ENCODE data around the gene PLCB4. TPM values are rescaled to one million over a fixed set of nuclear protein-coding genes. Genes with fewer than 3 reads are reported as not detected.

Gene PLCB4
- total and polyA plus RNA-seq, 2 donors (not counting 1 experiment from before 2014, with no cell fraction given) = 7.3 to 13.7 TPM

GRCh38 chr20:9514072-9514460 is 445.2 kb downstream of the PLCB4 start:
- H3K27me3 ChIP-seq (ENCODE audit: control insufficient read depth, insufficient read depth, low read length) = peaks cover 39% of the 10 kb centered on the region
- H3K9me3 ChIP-seq (ENCODE audit: control insufficient read depth, insufficient read depth, low read depth, low read length) = no peaks in the 10 kb centered on the region
- H3K9ac ChIP-seq (ENCODE audit: insufficient read depth, low read length) = no peak overlapping the region
- TF ChIP-seq EZH2 (IDR thresholded peaks at IDR 0.05; ENCODE audit: low read length, missing control alignments) = peak; percentile 58
- TF ChIP-seq CTCF (conservative IDR thresholded peaks at IDR 0.05 in 1 of 2, IDR thresholded peaks at IDR 0.05 in 1 of 2; ENCODE audit: low read depth in 1 of 2, low read length in 2 of 2) = no peak
- H2AFZ ChIP-seq (ENCODE audit: low read length) = no peak overlapping the region
- no peak for DNase-seq (ENCODE audit: low read depth in 2 of 2)
- no peak overlapping the region for H3K4me3 ChIP-seq (replicated peaks in 1 of 4; ENCODE audit: control extremely low read depth in 1 of 4, insufficient read depth in 1 of 4, low read depth in 3 of 4, low read length in 4 of 4)
- no peaks in the 10 kb centered on the region for H3K79me2 ChIP-seq (ENCODE audit: control insufficient read depth, insufficient read depth, low read length)
- peak overlapping the region; percentile 9 for H3K4me2 ChIP-seq (ENCODE audit: extremely low read depth, insufficient read depth, low read length)
- H3K27ac ChIP-seq (ENCODE audit: insufficient read depth, low read length) = no peak overlapping the region
- no peaks in the 10 kb centered on the region for H3K4me1 ChIP-seq (ENCODE audit: control insufficient read depth, extremely low read depth, insufficient read depth, low read length)
- H3K36me3 ChIP-seq (ENCODE audit: control insufficient read depth, insufficient read depth, low read length) = no peaks in the 10 kb centered on the region
- H4K20me1 ChIP-seq (ENCODE audit: control insufficient read depth, extremely low read depth, insufficient read depth, low read length) = no peaks in the 10 kb centered on the region

DNA sequence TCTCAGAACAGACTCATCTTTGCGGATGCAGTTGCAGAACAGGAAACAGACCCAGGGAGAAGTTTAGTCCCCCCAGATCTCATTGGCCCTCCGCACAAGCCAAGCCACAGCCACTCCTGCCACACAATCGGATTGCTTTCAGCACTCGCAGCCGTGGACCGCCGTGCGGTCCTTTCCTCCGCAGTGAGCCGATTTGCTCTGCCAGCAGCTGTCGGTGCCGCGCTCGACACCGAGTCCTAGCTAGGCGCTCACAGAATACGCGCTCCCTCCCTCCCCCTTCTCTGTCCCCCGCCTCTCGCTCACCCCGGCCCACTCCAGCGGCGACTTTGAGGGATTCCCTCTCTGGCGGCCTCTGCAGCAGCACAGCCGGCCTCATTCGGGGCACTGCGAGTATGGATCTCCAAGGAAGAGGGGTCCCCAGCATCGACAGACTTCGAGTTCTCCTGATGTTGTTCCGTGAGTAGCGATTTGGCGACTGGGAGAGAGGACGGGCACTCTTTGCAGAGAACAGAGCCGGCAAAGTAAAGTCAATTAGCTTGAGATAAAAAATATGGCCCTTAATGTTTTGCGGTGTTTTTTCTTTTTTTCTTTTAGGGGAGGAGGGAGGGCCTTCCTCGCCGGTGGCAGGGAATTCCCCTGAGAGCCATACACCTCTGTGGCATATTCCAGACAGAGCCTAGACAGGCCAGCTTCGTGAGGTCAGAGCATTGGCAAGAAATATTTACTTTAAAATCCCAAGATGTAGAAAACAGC is 445.8 kb downstream of the PLCB4 start, which contains the start of gene LAMP5:
Gene LAMP5, plus strand, starts transcription at position 130 of the 753 bp plus-strand sequence. Its CDS starts 263 bp downstream, at position 393.
- Histone ChIP-seq H4K20me1 (ENCODE audit: control insufficient read depth, extremely low read depth, insufficient read depth, low read length) (no peaks in the 10 kb centered on the region), H3K4me3 (replicated peaks in 1 of 4; ENCODE audit: control extremely low read depth in 1 of 4, insufficient read depth in 1 of 4, low read depth in 3 of 4, low read length in 4 of 4) (peak within 1 kb of the TSS in 2 of 4 experiments; percentile 3 to 35), H2AFZ (ENCODE audit: low read length) (no peak within 1 kb of the TSS), H3K79me2 (ENCODE audit: control insufficient read depth, insufficient read depth, low read length) (no peaks in the 10 kb centered on the region), H3K27ac (ENCODE audit: insufficient read depth, low read length) (no peak within 1 kb of the TSS), H3K4me1 (ENCODE audit: control insufficient read depth, extremely low read depth, insufficient read depth, low read length) (no peaks in the 10 kb centered on the region), H3K27me3 (ENCODE audit: control insufficient read depth, insufficient read depth, low read length) (peaks cover 34% of the 10 kb centered on the region), H3K9me3 (ENCODE audit: control insufficient read depth, insufficient read depth, low read depth, low read length) (no peaks in the 10 kb centered on the region), H3K4me2 (ENCODE audit: extremely low read depth, insufficient read depth, low read length) (peak within 1 kb of the TSS; percentile 61), H3K9ac (ENCODE audit: insufficient read depth, low read length) (no peak within 1 kb of the TSS), H3K36me3 (ENCODE audit: control insufficient read depth, insufficient read depth, low read length) (no peaks in the 10 kb centered on the region)
- TF ChIP-seq EZH2 (IDR thresholded peaks at IDR 0.05; ENCODE audit: low read length, missing control alignments) (peak; percentile 35), CTCF (conservative IDR thresholded peaks at IDR 0.05 in 1 of 2, IDR thresholded peaks at IDR 0.05 in 1 of 2; ENCODE audit: low read depth in 1 of 2, low read length in 2 of 2) (no peak)
- peak; percentile 32 to 47 for DNase-seq (ENCODE audit: low read depth in 2 of 2)

- no peaks in the 10 kb centered on the region for H3K79me2 ChIP-seq (ENCODE audit: control insufficient read depth, insufficient read depth, low read length)
- no peaks in the 10 kb centered on the region for H3K4me1 ChIP-seq (ENCODE audit: control insufficient read depth, extremely low read depth, insufficient read depth, low read length)
- H3K36me3 ChIP-seq (ENCODE audit: control insufficient read depth, insufficient read depth, low read length) = no peaks in the 10 kb centered on the region
- no peak overlapping the region for H3K27ac ChIP-seq (ENCODE audit: insufficient read depth, low read length)
- no peak overlapping the region for H2AFZ ChIP-seq (ENCODE audit: low read length)
- peak overlapping the region; percentile 61 for H3K4me2 ChIP-seq (ENCODE audit: extremely low read depth, insufficient read depth, low read length)
- H3K9me3 ChIP-seq (ENCODE audit: control insufficient read depth, insufficient read depth, low read depth, low read length) = no peaks in the 10 kb centered on the region
- H3K27me3 ChIP-seq (ENCODE audit: control insufficient read depth, insufficient read depth, low read length) = peaks cover 34% of the 10 kb centered on the region
- TF ChIP-seq EZH2 (IDR thresholded peaks at IDR 0.05; ENCODE audit: low read length, missing control alignments) = no peak
- no peak for TF ChIP-seq CTCF (conservative IDR thresholded peaks at IDR 0.05 in 1 of 2, IDR thresholded peaks at IDR 0.05 in 1 of 2; ENCODE audit: low read depth in 1 of 2, low read length in 2 of 2)
- no peak overlapping the region for H3K9ac ChIP-seq (ENCODE audit: insufficient read depth, low read length)
- peak overlapping the region in 1 of 4 experiments; percentile 35 for H3K4me3 ChIP-seq (replicated peaks in 1 of 4; ENCODE audit: control extremely low read depth in 1 of 4, insufficient read depth in 1 of 4, low read depth in 3 of 4, low read length in 4 of 4)
- no peak for DNase-seq (ENCODE audit: low read depth in 2 of 2)
- H4K20me1 ChIP-seq (ENCODE audit: control insufficient read depth, extremely low read depth, insufficient read depth, low read length) = no peaks in the 10 kb centered on the region
Observed at GRCh38 chr20:9515214-9515585, 446.3 kb downstream of the PLCB4 start.

Measured in fibroblast of lung (primary cell).